H9 (cell line): Measurements from ENCODE around the gene MOAP1. TPM values are rescaled to one million over a fixed set of nuclear protein-coding genes. Genes with fewer than 3 reads are reported as not detected.

ENCODE experiments used
- DNase-seq: peaks from one replicate; pipeline ENCODE4 v3.0.0-alpha.2; 2017
- H2AFZ ChIP-seq: one replicate; pipeline ENCODE4 v1.6.1; 2013; ENCODE audit warnings: mild to moderate bottlenecking, low read length, control low read depth, moderate library complexity
- H2AK5ac ChIP-seq: 2 replicates; pipeline ENCODE4 v1.6.1; 2013; ENCODE audit warnings: low read length, control low read depth, mixed read lengths; ENCODE audit not compliant: insufficient read length
- H2BK120ac ChIP-seq: one replicate; pipeline ENCODE4 v1.6.1; 2013; ENCODE audit warnings: low read depth, mild to moderate bottlenecking, low read length, control low read depth, inconsistent platforms; ENCODE audit not compliant: poor library complexity, severe bottlenecking
- H2BK12ac ChIP-seq: 2 replicates; pipeline ENCODE4 v1.6.1; 2013; ENCODE audit warnings: low read length, control low read depth, mixed read lengths, low read depth; ENCODE audit not compliant: insufficient read length
- H2BK15ac ChIP-seq: 2 replicates; pipeline ENCODE4 v1.6.1; 2013; ENCODE audit warnings: low read depth, low read length, control low read depth
- H2BK20ac ChIP-seq: one replicate; pipeline ENCODE4 v1.6.1; 2013; ENCODE audit warnings: low read depth, mild to moderate bottlenecking, low read length, control low read depth, inconsistent platforms; ENCODE audit not compliant: poor library complexity, severe bottlenecking
- H2BK5ac ChIP-seq: 2 replicates; pipeline ENCODE4 v1.6.1; 2013; ENCODE audit warnings: low read length, control low read depth, mixed read lengths; ENCODE audit not compliant: insufficient read length
- H3K14ac ChIP-seq: 2 replicates; pipeline ENCODE4 v1.6.1; 2013; ENCODE audit warnings: low read length, control low read depth; ENCODE audit not compliant: insufficient read depth
- H3K18ac ChIP-seq: 2 replicates; pipeline ENCODE4 v1.6.1; 2013; ENCODE audit warnings: low read depth, mild to moderate bottlenecking, mixed read lengths, low read length, control low read depth; ENCODE audit not compliant: insufficient read length
- H3K23ac ChIP-seq: 2 replicates; pipeline ENCODE4 v1.6.1; 2013; ENCODE audit warnings: low read length, control low read depth, mixed read lengths, low read depth; ENCODE audit not compliant: insufficient read length
- H3K23me2 ChIP-seq: 2 replicates; pipeline ENCODE4 v1.6.1; 2013; ENCODE audit warnings: low read depth, mild to moderate bottlenecking, mixed read lengths, low read length, control low read depth; ENCODE audit not compliant: insufficient read length, poor library complexity, severe bottlenecking
- H3K27ac ChIP-seq: 2 replicates; pipeline ENCODE4 v1.5.1; 2013; ENCODE audit warnings: low read length, control low read depth, mixed read lengths, low read depth; ENCODE audit not compliant: insufficient read length
- H3K27me3 ChIP-seq: 2 replicates; pipeline ENCODE4 v1.6.1; 2013; ENCODE audit warnings: low read length, control low read depth, inconsistent platforms; ENCODE audit not compliant: insufficient read depth
- H3K4ac ChIP-seq: 2 replicates; pipeline ENCODE4 v1.6.1; 2013; ENCODE audit warnings: low read depth, mild to moderate bottlenecking, control low read depth, inconsistent platforms, low read length, moderate library complexity
- H3K4me1 ChIP-seq: 2 replicates; pipeline ENCODE4 v1.6.1; 2013; ENCODE audit warnings: low read length, control low read depth, inconsistent platforms; ENCODE audit not compliant: insufficient read depth
- H3K4me2 ChIP-seq: 2 replicates; pipeline ENCODE4 v1.6.1; 2013; ENCODE audit warnings: low read length, control low read depth, mixed read lengths; ENCODE audit not compliant: insufficient read length, insufficient read depth
- H3K56ac ChIP-seq: 2 replicates; pipeline ENCODE4 v1.6.1; 2013; ENCODE audit warnings: low read depth, mild to moderate bottlenecking, mixed read lengths, low read length, control low read depth; ENCODE audit not compliant: insufficient read length
- H3K79me1 ChIP-seq: 2 replicates; pipeline ENCODE4 v1.6.1; 2013; ENCODE audit warnings: low read depth, mild to moderate bottlenecking, moderate library complexity, low read length, control low read depth, inconsistent platforms; ENCODE audit not compliant: insufficient read depth, poor library complexity, severe bottlenecking
- H3K79me2 ChIP-seq: 2 replicates; pipeline ENCODE4 v1.6.1; 2013; ENCODE audit warnings: low read length, control low read depth, inconsistent platforms; ENCODE audit not compliant: insufficient read depth
- H3K9ac ChIP-seq: 2 replicates; pipeline ENCODE4 v1.6.1; 2013; ENCODE audit warnings: low read length, control low read depth, mixed read lengths; ENCODE audit not compliant: insufficient read length; ENCODE audit errors: extremely low read depth
- H3K9me3 ChIP-seq: one replicate; pipeline ENCODE4 v1.6.1; 2013; ENCODE audit warnings: low read depth, low read length, inconsistent platforms; ENCODE audit not compliant: control insufficient read depth
- H3T11ph ChIP-seq: one replicate; pipeline ENCODE4 v1.6.1; 2013; ENCODE audit warnings: mild to moderate bottlenecking, low read length, control low read depth, inconsistent platforms
- H4K20me1 ChIP-seq: one replicate; pipeline ENCODE4 v1.6.1; 2013; ENCODE audit not compliant: control insufficient read depth, insufficient read length, insufficient read depth
- H4K5ac ChIP-seq: 2 replicates; pipeline ENCODE4 v1.6.1; 2013; ENCODE audit warnings: low read depth, mild to moderate bottlenecking, mixed read lengths, low read length, control low read depth; ENCODE audit not compliant: insufficient read length
- H4K8ac ChIP-seq: replicated peaks from 2 replicates; pipeline ENCODE4 v1.6.1; 2013; ENCODE audit warnings: low read length, control low read depth, mixed read lengths, low read depth; ENCODE audit not compliant: insufficient read length
- H4K91ac ChIP-seq: 2 replicates; pipeline ENCODE4 v1.6.1; 2013; ENCODE audit warnings: low read depth, mild to moderate bottlenecking, moderate library complexity, mixed read lengths, low read length, control low read depth; ENCODE audit not compliant: insufficient read length
- H3K27ac Mint-ChIP-seq, 3 experiments: 2 replicates in 2 of 3; 3 replicates in 1 of 3; pipeline ENCODE4 v1.8.0; 2020 to 2021; ENCODE audit warnings: mixed read lengths in 3 of 3, mild to moderate bottlenecking in 1 of 3, moderate library complexity in 1 of 3
- H3K27me3 Mint-ChIP-seq: 2 replicates; pipeline ENCODE4 v1.8.0; 2021; ENCODE audit warnings: low read depth, mild to moderate bottlenecking, moderate library complexity, mixed read lengths
- H3K36me3 Mint-ChIP-seq, 3 experiments: 2 replicates in 2 of 3; 3 replicates in 1 of 3; pipeline ENCODE4 v1.8.0; 2020 to 2021; ENCODE audit warnings: low read depth in 3 of 3, mixed read lengths in 3 of 3; ENCODE audit not compliant: insufficient read depth in 1 of 3
- H3K4me1 Mint-ChIP-seq, 2 experiments: 2 replicates each; pipeline ENCODE4 v1.8.0; 2020; ENCODE audit warnings: mixed read lengths in 2 of 2
- H3K4me3 Mint-ChIP-seq, 2 experiments: 2 replicates in 1 of 2; 3 replicates in 1 of 2; pipeline ENCODE4 v1.8.0; 2020 to 2021; ENCODE audit warnings: mild to moderate bottlenecking in 2 of 2, mixed read lengths in 2 of 2, moderate library complexity in 1 of 2
- H3K9me3 Mint-ChIP-seq, 2 experiments: 2 replicates in 1 of 2; 3 replicates in 1 of 2; pipeline ENCODE4 v1.8.0; 2020; ENCODE audit warnings: mild to moderate bottlenecking in 2 of 2, mixed read lengths in 2 of 2, moderate library complexity in 1 of 2
- CTCF ChIP-seq: fragments of 200-600 bp; sonication (generic); conservative IDR thresholded peaks from 3 replicates; pipeline ENCODE4 v1.8.0; 2021; ENCODE audit warnings: antibody characterized with exemption, mild to moderate bottlenecking
- WGBS: extraction: QIAGEN DNeasy Blood & Tissue Kit; methylation state at CpG from one replicate; pipeline ENCODE4 v1.1.7; 2013; ENCODE audit warnings: missing lambda C conversion rate, low lambda C conversion rate, mixed read lengths; ENCODE audit not compliant: insufficient read length; ENCODE audit errors: extremely low coverage; 5-methylcytosine and 5-hydroxymethylcytosine counted together
- total RNA-seq: library from RNA; stranded (reverse); gene quantifications from 2 replicates; pipeline ENCODE4 v1.2.1, GENCODE V29; 2021

MOAP1 gene
- total RNA-seq, 1 experiment from 2014 or later = 13.6 TPM

GRCh38 chr14:93155667-93156066 lies 29.0 kb downstream of the MOAP1 start:
- H2BK120ac ChIP-seq = no peak overlapping the region
- H2AFZ ChIP-seq = no peak overlapping the region
- H2BK20ac ChIP-seq = no peak overlapping the region
- H3K4me3 Mint-ChIP-seq = no peak overlapping the region
- no peaks in the 10 kb centered on the region for H3K23me2 ChIP-seq
- H3K27me3 Mint-ChIP-seq = no peaks in the 10 kb centered on the region; the same call in 1 of the 2 replicates
- no peak overlapping the region for H3K4ac ChIP-seq
- no peak overlapping the region for H2BK12ac ChIP-seq
- H3K14ac ChIP-seq = no peak overlapping the region
- no peaks in the 10 kb centered on the region for H3K4me1 ChIP-seq
- no peak for DNase-seq
- no peaks in the 10 kb centered on the region for H3K79me2 ChIP-seq
- no peak overlapping the region for H2BK15ac ChIP-seq
- no peak overlapping the region for H2BK5ac ChIP-seq
- no peak overlapping the region for H4K8ac ChIP-seq
- no peak overlapping the region for H3K9ac ChIP-seq
- H3K27ac Mint-ChIP-seq = no peak overlapping the region
- H4K20me1 ChIP-seq = no peaks in the 10 kb centered on the region
- no peak overlapping the region for H3T11ph ChIP-seq
- H3K27me3 ChIP-seq = no peaks in the 10 kb centered on the region
- WGBS = no CpG with 5 or more reads among the region's 2 CpGs
- H3K9me3 ChIP-seq = no peaks in the 10 kb centered on the region
- no peak overlapping the region for H3K18ac ChIP-seq
- H3K79me1 ChIP-seq = no peaks in the 10 kb centered on the region
- H4K91ac ChIP-seq = no peak overlapping the region
- no peak for TF ChIP-seq CTCF
- H3K36me3 Mint-ChIP-seq = no peaks in the 10 kb centered on the region; a peak in 1 of 7 replicates
- no peak overlapping the region for H2AK5ac ChIP-seq
- H3K56ac ChIP-seq = no peak overlapping the region
- H3K4me2 ChIP-seq = no peak overlapping the region
- H3K9me3 Mint-ChIP-seq = no peaks in the 10 kb centered on the region
- H3K27ac ChIP-seq = no peak overlapping the region
- H3K4me1 Mint-ChIP-seq = peaks cover 3 to 6% of the 10 kb centered on the region in 2 experiments
- no peak overlapping the region for H3K23ac ChIP-seq
- H4K5ac ChIP-seq = no peak overlapping the region
